ENCODE measurements around the gene HEATR5B. TPM values are rescaled to one million over a fixed set of nuclear protein-coding genes. Genes with fewer than 3 reads are reported as not detected.

The HEATR5B gene
- polyA plus RNA-seq, 1 donor (not counting 4 experiments of a cell fraction or from before 2014, with no cell fraction given) = 21.1 TPM

GRCh38 chr2:37098416-37099118 lies 14.4 kb upstream of the HEATR5B start:
- DNase-seq (ENCODE audit: low read depth, low spot score) (no peak), FAIRE-seq (no peak)

GRCh38 chr2:37096568-37096967 lies 12.4 kb upstream of the HEATR5B start:
- no peak for FAIRE-seq
- TF ChIP-seq EZH2 (IDR thresholded peaks at IDR 0.05; ENCODE audit: low read length) (no peak), CTCF (optimal IDR thresholded peaks at IDR 0.05 in 1 of 3, IDR thresholded peaks at IDR 0.05 in 1 of 3, conservative IDR thresholded peaks at IDR 0.05 in 1 of 3; ENCODE audit: extremely low read depth in 1 of 3, insufficient read depth in 2 of 3, low read length in 3 of 3) (no peak)
- Histone ChIP-seq H3K27me3 (ENCODE audit: control insufficient read depth, extremely low read depth, insufficient read depth, low read length) (no peaks in the 10 kb centered on the region), H4K20me1 (ENCODE audit: control insufficient read depth, extremely low read depth, insufficient read depth, low read length) (no peaks in the 10 kb centered on the region), H2AFZ (ENCODE audit: control insufficient read depth, low read length) (no peak overlapping the region), H3K9me3 (ENCODE audit: control insufficient read depth, low read depth, low read length) (no peaks in the 10 kb centered on the region), H3K4me1 (ENCODE audit: control insufficient read depth, extremely low read depth, insufficient read depth, low read length) (no peaks in the 10 kb centered on the region), H3K79me2 (ENCODE audit: control insufficient read depth, insufficient read depth, low read length) (no peaks in the 10 kb centered on the region), H3K36me3 (ENCODE audit: control insufficient read depth in 2 of 2, extremely low read depth in 1 of 2, insufficient read depth in 2 of 2, low read length in 2 of 2) (peaks cover 4 to 11% of the 10 kb centered on the region in 2 experiments), H3K9ac (ENCODE audit: control insufficient read depth, extremely low read depth, insufficient read depth, low read length) (no peak overlapping the region), H3K4me3 (ENCODE audit: control insufficient read depth in 2 of 3, extremely low read depth in 1 of 3, insufficient read depth in 2 of 3, low read depth in 1 of 3, low read length in 3 of 3) (no peak overlapping the region), H3K4me2 (ENCODE audit: control insufficient read depth, extremely low read depth, insufficient read depth, low read depth, low read length) (no peak overlapping the region), H3K27ac (ENCODE audit: control insufficient read depth, insufficient read depth, low read length) (no peak overlapping the region), H3K9me1 (ENCODE audit: control insufficient read depth, extremely low read depth, insufficient read depth, low read length) (no peaks in the 10 kb centered on the region)
- DNase-seq (ENCODE audit: low read depth, low spot score) = no peak
- dilution Hi-C loops (cut with MboI; ENCODE audit: extremely low pct_ligation_motif_present, low sequenced_read_pairs) = no loop called here

More at GRCh38 chr2:37098416-37099118, 14.4 kb upstream of the HEATR5B start:
- H3K9ac ChIP-seq (ENCODE audit: control insufficient read depth, extremely low read depth, insufficient read depth, low read length) = no peak overlapping the region
- H3K79me2 ChIP-seq (ENCODE audit: control insufficient read depth, insufficient read depth, low read length) = no peaks in the 10 kb centered on the region
- no peak overlapping the region for H3K4me2 ChIP-seq (ENCODE audit: control insufficient read depth, extremely low read depth, insufficient read depth, low read depth, low read length)
- no peaks in the 10 kb centered on the region for H3K9me1 ChIP-seq (ENCODE audit: control insufficient read depth, extremely low read depth, insufficient read depth, low read length)
- no peak overlapping the region for H2AFZ ChIP-seq (ENCODE audit: control insufficient read depth, low read length)
- peaks cover 8% of the 10 kb centered on the region in 2 experiments for H3K36me3 ChIP-seq (ENCODE audit: control insufficient read depth in 2 of 2, extremely low read depth in 1 of 2, insufficient read depth in 2 of 2, low read length in 2 of 2)
- dilution Hi-C loops (cut with MboI; ENCODE audit: extremely low pct_ligation_motif_present, low sequenced_read_pairs) = no loop called here
- TF ChIP-seq EZH2 (IDR thresholded peaks at IDR 0.05; ENCODE audit: low read length) = no peak
- no peak for TF ChIP-seq CTCF (optimal IDR thresholded peaks at IDR 0.05 in 1 of 3, IDR thresholded peaks at IDR 0.05 in 1 of 3, conservative IDR thresholded peaks at IDR 0.05 in 1 of 3; ENCODE audit: extremely low read depth in 1 of 3, insufficient read depth in 2 of 3, low read length in 3 of 3)
- no peaks in the 10 kb centered on the region for H4K20me1 ChIP-seq (ENCODE audit: control insufficient read depth, extremely low read depth, insufficient read depth, low read length)
- H3K4me3 ChIP-seq (ENCODE audit: control insufficient read depth in 2 of 3, extremely low read depth in 1 of 3, insufficient read depth in 2 of 3, low read depth in 1 of 3, low read length in 3 of 3) = no peak overlapping the region
- H3K27ac ChIP-seq (ENCODE audit: control insufficient read depth, insufficient read depth, low read length) = no peak overlapping the region
- no peaks in the 10 kb centered on the region for H3K27me3 ChIP-seq (ENCODE audit: control insufficient read depth, extremely low read depth, insufficient read depth, low read length)
- no peaks in the 10 kb centered on the region for H3K9me3 ChIP-seq (ENCODE audit: control insufficient read depth, low read depth, low read length)
- no peaks in the 10 kb centered on the region for H3K4me1 ChIP-seq (ENCODE audit: control insufficient read depth, extremely low read depth, insufficient read depth, low read length)
